ENCODE measurements around the gene PPRC1. TPM values are rescaled to one million over a fixed set of nuclear protein-coding genes. Genes with fewer than 3 reads are reported as not detected.

Gene PPRC1
- total RNA-seq, 1 experiment from 2014 or later = 87.9 TPM

DNA sequence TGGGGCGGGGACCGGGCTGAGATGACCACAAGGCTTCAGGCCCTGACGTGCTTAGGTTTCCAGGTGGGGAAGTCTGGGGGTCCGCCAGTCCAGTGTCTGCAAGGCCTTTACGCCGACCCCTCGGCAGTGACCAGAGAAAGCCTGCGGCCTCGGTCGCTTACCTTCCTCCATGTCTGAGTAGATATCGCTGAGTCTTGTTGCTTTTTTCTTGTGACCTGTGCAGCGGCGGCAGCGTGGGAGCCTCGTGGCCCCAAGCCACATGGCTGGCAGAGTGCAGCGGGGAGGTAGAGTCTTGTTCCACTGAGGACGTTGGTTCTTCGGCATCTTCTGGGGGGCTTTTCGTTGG lies 19.7 kb downstream of the PPRC1 start:
- Histone ChIP-seq H3K4me1 (ENCODE audit: control insufficient read depth, insufficient read depth, low read length) (peaks cover 36% of the 10 kb centered on the region), H3K4me3 (ENCODE audit: low read depth in 2 of 2, low read length in 2 of 2) (peak overlapping the region; percentile 96 to 98), H3K27ac (ENCODE audit: low read length) (peak overlapping the region; percentile 99), H3K9me3 (ENCODE audit: control insufficient read depth, insufficient read depth, low read depth, low read length) (no peaks in the 10 kb centered on the region), H3K27me3 (ENCODE audit: control insufficient read depth, insufficient read depth, low read length) (no peaks in the 10 kb centered on the region), H3K36me3 (ENCODE audit: control insufficient read depth, insufficient read depth, low read length) (peaks cover 40% of the 10 kb centered on the region)
- BruUV-seq (replicated peaks) = no TSS peak
- DNase-seq (ENCODE audit: low read depth, low spot score) (no peak), ATAC-seq (peak; percentile 36)
- intact Hi-C loops (cut with micrococcal nuclease; ENCODE audit: unreplicated experiment) (no loop called here), in situ Hi-C loops (cut with HindIII; ENCODE audit: low pct_unique_long_range_greater_than_20kb, low sequenced_read_pairs) (no loop called here)
- CTCF ChIA-PET = interaction anchor here (0.6 to 1.3 kb wide), 2 partner anchors 17 to 83 kb away, joined by 3 to 4 read pairs; no protein-coding TSS in a partner anchor
- POLR2A ChIA-PET = interaction anchor here (0.6 kb wide), 1 partner anchor 390 kb away, joined by 4 read pairs; no protein-coding TSS in a partner anchor
- TF ChIP-seq TCF7L2 (IDR thresholded peaks at IDR 0.05; ENCODE audit: low read depth, low read length) = no peak
- TF ChIP-seq CTCF (IDR thresholded peaks at IDR 0.05) = no peak
- no peak for TF ChIP-seq POLR2AphosphoS5 (IDR thresholded peaks at IDR 0.05; ENCODE audit: low read depth, low read length)
- TF ChIP-seq, protein P1, sequence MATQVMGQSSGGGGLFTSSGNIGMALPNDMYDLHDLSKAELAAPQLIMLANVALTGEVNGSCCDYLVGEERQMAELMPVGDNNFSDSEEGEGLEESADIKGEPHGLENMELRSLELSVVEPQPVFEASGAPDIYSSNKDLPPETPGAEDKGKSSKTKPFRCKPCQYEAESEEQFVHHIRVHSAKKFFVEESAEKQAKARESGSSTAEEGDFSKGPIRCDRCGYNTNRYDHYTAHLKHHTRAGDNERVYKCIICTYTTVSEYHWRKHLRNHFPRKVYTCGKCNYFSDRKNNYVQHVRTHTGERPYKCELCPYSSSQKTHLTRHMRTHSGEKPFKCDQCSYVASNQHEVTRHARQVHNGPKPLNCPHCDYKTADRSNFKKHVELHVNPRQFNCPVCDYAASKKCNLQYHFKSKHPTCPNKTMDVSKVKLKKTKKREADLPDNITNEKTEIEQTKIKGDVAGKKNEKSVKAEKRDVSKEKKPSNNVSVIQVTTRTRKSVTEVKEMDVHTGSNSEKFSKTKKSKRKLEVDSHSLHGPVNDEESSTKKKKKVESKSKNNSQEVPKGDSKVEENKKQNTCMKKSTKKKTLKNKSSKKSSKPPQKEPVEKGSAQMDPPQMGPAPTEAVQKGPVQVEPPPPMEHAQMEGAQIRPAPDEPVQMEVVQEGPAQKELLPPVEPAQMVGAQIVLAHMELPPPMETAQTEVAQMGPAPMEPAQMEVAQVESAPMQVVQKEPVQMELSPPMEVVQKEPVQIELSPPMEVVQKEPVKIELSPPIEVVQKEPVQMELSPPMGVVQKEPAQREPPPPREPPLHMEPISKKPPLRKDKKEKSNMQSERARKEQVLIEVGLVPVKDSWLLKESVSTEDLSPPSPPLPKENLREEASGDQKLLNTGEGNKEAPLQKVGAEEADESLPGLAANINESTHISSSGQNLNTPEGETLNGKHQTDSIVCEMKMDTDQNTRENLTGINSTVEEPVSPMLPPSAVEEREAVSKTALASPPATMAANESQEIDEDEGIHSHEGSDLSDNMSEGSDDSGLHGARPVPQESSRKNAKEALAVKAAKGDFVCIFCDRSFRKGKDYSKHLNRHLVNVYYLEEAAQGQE (IDR thresholded peaks at IDR 0.05; ENCODE audit: insufficient read depth in 1 of 2, low read depth in 2 of 2, low read length in 1 of 2) = no peak
- no peak for TF ChIP-seq SIN3A (IDR thresholded peaks at IDR 0.05; ENCODE audit: borderline replicate concordance, insufficient read depth, low read depth, low read length)

DNA sequence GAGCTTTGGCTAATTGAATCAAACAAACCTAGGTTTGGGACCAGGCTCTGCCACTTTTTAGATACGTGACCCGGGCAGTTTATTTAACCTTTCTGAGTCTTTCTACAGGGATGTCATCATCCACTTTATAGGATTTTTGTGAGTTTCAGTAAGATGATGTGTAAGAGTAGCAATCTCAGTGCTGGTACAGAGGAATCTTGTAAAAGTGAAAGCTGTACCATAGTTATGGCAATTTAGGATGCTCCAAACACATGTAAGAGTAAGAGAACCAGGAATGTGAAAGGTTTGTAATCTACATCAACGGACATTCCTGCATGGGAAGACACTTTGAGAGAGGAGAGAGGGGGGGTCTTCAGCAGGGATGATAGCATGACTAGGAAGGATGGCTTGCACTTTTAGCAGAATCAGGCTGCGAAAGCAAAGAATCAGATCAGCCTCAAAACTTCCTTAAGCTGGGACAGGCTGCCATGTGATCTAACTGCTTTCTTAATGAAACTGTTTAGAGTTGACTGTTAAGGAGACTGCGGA lies 20.3 kb downstream of the PPRC1 start:
- no TSS peak for BruUV-seq (replicated peaks)
- H3K27me3 ChIP-seq (ENCODE audit: control insufficient read depth, insufficient read depth, low read length) = no peaks in the 10 kb centered on the region
- TF ChIP-seq, protein P1 (IDR thresholded peaks at IDR 0.05; ENCODE audit: insufficient read depth in 1 of 2, low read depth in 2 of 2, low read length in 1 of 2) = no peak
- TF ChIP-seq SIN3A (IDR thresholded peaks at IDR 0.05; ENCODE audit: borderline replicate concordance, insufficient read depth, low read depth, low read length) = no peak
- TF ChIP-seq TCF7L2 (IDR thresholded peaks at IDR 0.05; ENCODE audit: low read depth, low read length) = no peak
- no peak for TF ChIP-seq POLR2AphosphoS5 (IDR thresholded peaks at IDR 0.05; ENCODE audit: low read depth, low read length)
- no peak for TF ChIP-seq CTCF (IDR thresholded peaks at IDR 0.05)
- intact Hi-C loops (cut with micrococcal nuclease; ENCODE audit: unreplicated experiment) (no loop called here), in situ Hi-C loops (cut with HindIII; ENCODE audit: low pct_unique_long_range_greater_than_20kb, low sequenced_read_pairs) (no loop called here)
- DNase-seq (ENCODE audit: low read depth, low spot score) (no peak), ATAC-seq (no peak)
- H3K27ac ChIP-seq (ENCODE audit: low read length) = peak overlapping the region; percentile 99
- H3K9me3 ChIP-seq (ENCODE audit: control insufficient read depth, insufficient read depth, low read depth, low read length) = no peaks in the 10 kb centered on the region
- ChIA-PET POLR2A (interaction anchor here (0.6 kb wide), 1 partner anchor 18 kb away, joined by 3 read pairs; no protein-coding TSS in a partner anchor), CTCF (interaction anchor here (1.3 kb wide), 1 partner anchor 16 kb away, joined by 3 read pairs; no protein-coding TSS in a partner anchor)
- H3K4me1 ChIP-seq (ENCODE audit: control insufficient read depth, insufficient read depth, low read length) = peaks cover 36% of the 10 kb centered on the region
- H3K4me3 ChIP-seq (ENCODE audit: low read depth in 2 of 2, low read length in 2 of 2) = peak overlapping the region; percentile 96 to 98
- peaks cover 40% of the 10 kb centered on the region for H3K36me3 ChIP-seq (ENCODE audit: control insufficient read depth, insufficient read depth, low read length)
